ENCODE measurements around the gene PKP1. TPM values are rescaled to one million over a fixed set of nuclear protein-coding genes. Genes with fewer than 3 reads are reported as not detected.
A peak's percentile ranks its signal among the peaks of the same experiment; 100 is the strongest.

The PKP1 gene
- total RNA-seq, 4 donors from 2014 or later = 0.11 to 0.94 (median 0.54) TPM; not detected in 1

DNA sequence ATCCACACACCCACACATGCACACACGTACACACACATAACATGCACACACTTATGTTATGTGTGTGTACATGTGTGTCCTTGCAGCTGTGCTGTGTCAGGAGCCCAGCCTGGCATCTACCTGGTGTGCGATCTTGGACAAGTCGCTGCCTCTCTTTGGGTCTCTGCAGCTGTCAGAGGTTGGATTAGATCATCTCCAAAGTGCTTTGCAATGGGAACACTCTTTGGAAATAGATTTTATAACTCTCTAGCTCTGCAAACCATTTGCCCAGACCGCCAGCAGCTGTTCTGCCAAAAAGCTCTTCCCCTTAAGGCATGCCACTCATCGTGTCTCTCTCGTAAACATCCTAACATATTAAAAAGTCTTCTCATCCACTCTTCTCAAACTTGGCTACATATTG, 4.7 kb downstream of the PKP1 start:
- Histone ChIP-seq H3K4me3 (replicated peaks in 1 of 3) (no peak overlapping the region), H3K27ac (peak overlapping the region in 1 of 3 donors; percentile 38), H3K36me3 (no peaks in the 10 kb centered on the region), H3K27me3 (no peaks in the 10 kb centered on the region), H3K4me1 (peaks cover 10 to 34% of the 10 kb centered on the region in 2 donors), H3K9me3 (no peaks in the 10 kb centered on the region)
- intact Hi-C loops (cut with DNase I) = no loop called here
- no peak for DNase-seq
- WGBS, 2 donors = 89 to 96% methylated on average over 6 of the region's 6 CpGs
- TF ChIP-seq POLR2A (IDR thresholded peaks at IDR 0.05) = no peak
- TF ChIP-seq, protein P1, sequence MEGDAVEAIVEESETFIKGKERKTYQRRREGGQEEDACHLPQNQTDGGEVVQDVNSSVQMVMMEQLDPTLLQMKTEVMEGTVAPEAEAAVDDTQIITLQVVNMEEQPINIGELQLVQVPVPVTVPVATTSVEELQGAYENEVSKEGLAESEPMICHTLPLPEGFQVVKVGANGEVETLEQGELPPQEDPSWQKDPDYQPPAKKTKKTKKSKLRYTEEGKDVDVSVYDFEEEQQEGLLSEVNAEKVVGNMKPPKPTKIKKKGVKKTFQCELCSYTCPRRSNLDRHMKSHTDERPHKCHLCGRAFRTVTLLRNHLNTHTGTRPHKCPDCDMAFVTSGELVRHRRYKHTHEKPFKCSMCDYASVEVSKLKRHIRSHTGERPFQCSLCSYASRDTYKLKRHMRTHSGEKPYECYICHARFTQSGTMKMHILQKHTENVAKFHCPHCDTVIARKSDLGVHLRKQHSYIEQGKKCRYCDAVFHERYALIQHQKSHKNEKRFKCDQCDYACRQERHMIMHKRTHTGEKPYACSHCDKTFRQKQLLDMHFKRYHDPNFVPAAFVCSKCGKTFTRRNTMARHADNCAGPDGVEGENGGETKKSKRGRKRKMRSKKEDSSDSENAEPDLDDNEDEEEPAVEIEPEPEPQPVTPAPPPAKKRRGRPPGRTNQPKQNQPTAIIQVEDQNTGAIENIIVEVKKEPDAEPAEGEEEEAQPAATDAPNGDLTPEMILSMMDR (IDR thresholded peaks at IDR 0.05) = no peak

- Histone ChIP-seq H3K9me3 (no peaks in the 10 kb centered on the region), H3K4me1 (peaks cover 7 to 28% of the 10 kb centered on the region in 2 donors), H3K4me3 (replicated peaks in 1 of 3) (no peak overlapping the region), H3K27me3 (no peaks in the 10 kb centered on the region), H3K36me3 (no peaks in the 10 kb centered on the region), H3K27ac (peak overlapping the region; percentile 38 to 63 (median 52))
- WGBS, 2 donors = 33 to 44% methylated on average over 5 to 7 of the region's 7 CpGs
- no peak for TF ChIP-seq POLR2A (IDR thresholded peaks at IDR 0.05)
- TF ChIP-seq, protein P1 (IDR thresholded peaks at IDR 0.05) = no peak
- peak; percentile 47 to 58 for DNase-seq
- intact Hi-C loops (cut with DNase I) = no loop called here
Measured at GRCh38 chr1:201288765-201289164, 5.5 kb downstream of the PKP1 start.

GRCh38 chr1:201290551-201290950, 7.2 kb downstream of the PKP1 start:
- no peaks in the 10 kb centered on the region for H3K9me3 ChIP-seq
- DNase-seq = no peak
- H3K27me3 ChIP-seq = no peaks in the 10 kb centered on the region
- peaks cover 7 to 24% of the 10 kb centered on the region in 2 donors for H3K4me1 ChIP-seq
- TF ChIP-seq, protein P1 (IDR thresholded peaks at IDR 0.05) = no peak
- TF ChIP-seq POLR2A (IDR thresholded peaks at IDR 0.05) = no peak
- no peak overlapping the region for H3K4me3 ChIP-seq (replicated peaks in 1 of 3)
- no peak overlapping the region for H3K27ac ChIP-seq
- intact Hi-C loops (cut with DNase I) = no loop called here
- WGBS, 2 donors = 90 to 93% methylated on average over 7 of the region's 7 CpGs
- H3K36me3 ChIP-seq = no peaks in the 10 kb centered on the region

DNA sequence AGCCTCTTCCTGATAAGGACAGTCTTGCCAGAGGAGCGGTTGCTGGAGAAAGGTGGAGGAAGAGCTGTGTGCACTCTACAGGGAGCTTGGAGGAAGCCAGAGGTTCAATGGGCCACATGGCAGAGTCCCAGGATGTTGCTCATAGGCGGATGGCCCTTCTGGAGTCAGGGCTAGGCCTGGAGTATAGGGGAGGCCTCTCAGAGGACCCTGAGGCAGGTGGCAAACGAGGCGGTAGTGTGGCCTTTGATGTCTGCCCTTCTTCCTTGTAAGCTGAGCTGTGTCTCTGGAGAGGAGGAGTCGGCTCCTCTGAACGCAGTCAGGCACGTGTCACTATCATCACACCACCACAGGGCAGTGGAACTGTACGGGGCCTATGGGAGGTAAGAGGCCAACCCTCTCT, 8.6 kb downstream of the PKP1 start:
- Histone ChIP-seq H3K27ac (no peak overlapping the region), H3K36me3 (no peaks in the 10 kb centered on the region), H3K4me3 (replicated peaks in 1 of 3) (no peak overlapping the region), H3K4me1 (peaks cover 7 to 24% of the 10 kb centered on the region in 2 donors), H3K9me3 (no peaks in the 10 kb centered on the region), H3K27me3 (no peaks in the 10 kb centered on the region)
- TF ChIP-seq, protein P1 (IDR thresholded peaks at IDR 0.05) = no peak
- TF ChIP-seq POLR2A (IDR thresholded peaks at IDR 0.05) = no peak
- no peak for DNase-seq
- intact Hi-C loops (cut with DNase I) = no loop called here
- 82 to 91% methylated on average over 8 of the region's 8 CpGs for WGBS, 2 donors

DNA sequence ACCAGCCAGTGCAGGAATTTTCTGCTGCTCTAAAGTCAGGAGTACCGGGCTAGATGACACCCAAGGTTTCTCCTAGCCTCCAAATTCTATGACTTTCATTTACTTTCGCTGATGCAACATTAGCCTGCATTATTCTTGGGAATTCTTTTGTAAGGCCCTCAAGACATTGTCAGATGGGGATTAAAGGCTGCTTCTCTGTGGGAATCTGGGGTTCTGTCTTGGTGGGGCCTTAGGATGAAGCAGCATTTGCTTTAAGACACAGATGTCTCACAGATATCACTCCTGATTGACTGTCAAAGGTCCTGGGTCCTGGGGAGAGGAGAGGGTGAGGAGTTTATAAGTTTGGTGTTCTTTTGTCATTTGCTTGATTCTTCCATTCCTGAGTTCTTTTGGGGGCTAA, 11.6 kb downstream of the PKP1 start:
- DNase-seq = no peak
- WGBS, 2 donors = 81 to 94% methylated on average over 2 of the region's 2 CpGs
- Histone ChIP-seq H3K27ac (no peak overlapping the region), H3K4me1 (peaks cover 0 to 6% of the 10 kb centered on the region in 2 donors), H3K9me3 (no peaks in the 10 kb centered on the region), H3K27me3 (no peaks in the 10 kb centered on the region), H3K4me3 (replicated peaks in 1 of 3) (no peak overlapping the region), H3K36me3 (no peaks in the 10 kb centered on the region)
- no peak for TF ChIP-seq POLR2A (IDR thresholded peaks at IDR 0.05)
- TF ChIP-seq, protein P1 (IDR thresholded peaks at IDR 0.05) = no peak
- intact Hi-C loops (cut with DNase I) = no loop called here
